Activated naive CD4-positive, alpha-beta T cell treated with anti-CD3 and anti-CD28 coated beads, Interleukin-2, amount 10 ng/mL, durations not matched to agents 7 days and 5 days (primary cell): Measurements from ENCODE around the gene EIF1AD.

Source experiments
- CTCF ChIA-PET: fragments of 350-600 bp; sonication (Branson Sonifier 250); formaldehyde crosslinking; loops from one replicate; lab custom pipeline; 2021; ENCODE audit warnings: antibody characterized with exemption; lab: Charles Lee
- DNase-seq: peaks from one replicate; pipeline ENCODE4 v3.0.0-alpha.2; 2020
- H3K27ac Mint-ChIP-seq: one replicate; pipeline ENCODE4 v1.8.0; 2021; ENCODE audit warnings: mild to moderate bottlenecking, moderate library complexity, mixed read lengths
- H3K27me3 Mint-ChIP-seq: one replicate; pipeline ENCODE4 v1.8.0; 2021; ENCODE audit warnings: mild to moderate bottlenecking, mixed read lengths
- H3K36me3 Mint-ChIP-seq: one replicate; pipeline ENCODE4 v1.8.0; 2021; ENCODE audit warnings: mixed read lengths
- H3K4me1 Mint-ChIP-seq: one replicate; pipeline ENCODE4 v1.8.0; 2021; ENCODE audit warnings: mixed read lengths
- H3K4me3 Mint-ChIP-seq: one replicate; pipeline ENCODE4 v1.8.0; 2021; ENCODE audit warnings: mild to moderate bottlenecking, moderate library complexity, mixed read lengths
- H3K9me3 Mint-ChIP-seq: one replicate; pipeline ENCODE4 v1.8.0; 2021; ENCODE audit warnings: mixed read lengths

EIF1AD gene

DNA sequence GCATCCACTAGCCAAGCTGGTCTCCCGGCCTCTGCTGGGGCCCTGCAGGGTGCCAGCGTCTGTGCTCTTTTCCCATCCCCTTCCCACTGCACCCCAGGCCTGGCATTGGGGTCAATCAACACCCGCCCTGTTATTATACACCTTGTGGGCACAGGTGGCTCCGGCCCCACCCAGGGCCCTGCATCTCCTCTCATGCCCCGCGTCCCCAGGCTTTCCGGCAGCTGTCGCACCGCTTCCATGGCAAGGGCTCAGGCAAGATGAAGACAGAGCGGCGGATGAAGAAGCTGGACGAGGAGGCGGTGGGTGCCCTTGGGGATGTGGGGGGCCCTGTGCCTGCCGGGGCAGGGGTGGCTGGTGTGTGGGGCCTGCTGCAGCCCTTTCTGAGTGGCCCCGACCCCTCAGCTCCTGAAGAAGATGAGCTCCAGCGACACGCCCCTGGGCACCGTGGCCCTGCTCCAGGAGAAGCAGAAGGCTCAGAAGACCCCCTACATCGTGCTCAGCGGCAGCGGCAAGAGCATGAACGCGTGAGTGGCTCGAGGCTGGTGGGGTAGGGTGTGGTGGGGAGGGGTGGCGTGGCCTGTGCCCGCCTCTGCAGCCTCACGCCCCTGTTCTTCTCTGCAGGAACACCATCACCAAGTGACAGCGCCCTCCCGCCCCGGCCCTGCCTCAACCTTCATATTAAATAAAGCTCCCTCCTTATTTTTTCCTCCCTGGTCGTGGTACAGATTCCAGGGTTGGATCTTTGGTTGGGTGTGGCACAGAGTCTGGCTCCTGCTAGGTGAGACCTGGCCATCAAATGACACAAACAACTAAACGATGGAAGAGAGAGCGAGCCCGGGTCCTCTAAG, 23.3 kb downstream of the EIF1AD start:
- Mint-ChIP-seq H3K9me3 (no peaks in the 10 kb centered on the region), H3K36me3 (peaks cover 31% of the 10 kb centered on the region), H3K27me3 (no peaks in the 10 kb centered on the region), H3K27ac (peak overlapping the region; percentile 24), H3K4me3 (no peak overlapping the region), H3K4me1 (peaks cover 2% of the 10 kb centered on the region)
- CTCF ChIA-PET: interaction anchor here (1.8 kb wide), 1 partner anchor 94 kb away, joined by 6 read pairs; no protein-coding TSS in a partner anchor
- DNase-seq: no peak

DNA sequence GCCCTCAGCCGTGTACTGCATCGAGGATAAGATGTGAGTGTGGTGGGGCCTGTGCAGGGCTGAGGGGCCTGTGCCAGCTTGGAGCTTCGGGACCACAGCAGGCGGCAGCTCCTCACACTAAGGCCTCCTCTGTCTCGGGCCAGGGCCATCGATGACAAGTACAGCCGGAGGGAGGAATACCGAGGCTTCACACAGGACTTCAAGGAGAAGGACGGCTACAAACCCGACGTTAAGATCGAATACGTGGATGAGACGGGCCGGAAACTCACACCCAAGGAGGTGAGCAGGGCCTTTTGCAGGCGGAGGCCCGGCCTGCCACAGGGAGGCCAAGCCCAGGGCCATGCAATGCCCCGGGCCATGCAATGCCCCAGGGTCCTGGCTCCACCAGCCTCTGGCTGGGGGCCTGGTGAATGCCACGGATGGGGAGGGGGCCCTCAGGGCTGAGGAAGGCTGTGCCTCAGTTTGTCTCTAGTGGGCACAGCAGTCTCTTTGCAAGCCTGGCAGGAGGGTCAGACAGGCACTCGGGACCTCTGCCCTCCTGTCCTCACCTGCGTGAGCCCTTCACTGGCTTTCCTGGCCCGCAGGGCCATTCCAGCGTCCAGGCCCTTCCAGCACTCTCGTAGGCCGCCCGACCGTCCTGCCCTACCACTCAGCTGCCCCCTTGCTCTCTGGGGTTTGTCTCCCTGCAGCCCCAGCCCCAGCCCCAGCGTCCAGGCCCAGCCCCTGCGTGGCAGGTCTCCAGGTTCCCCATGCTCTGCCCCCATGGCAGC, 24.2 kb downstream of the EIF1AD start:
- peaks cover 38% of the 10 kb centered on the region for H3K36me3 Mint-ChIP-seq
- no peak overlapping the region for H3K4me3 Mint-ChIP-seq
- H3K27me3 Mint-ChIP-seq: no peaks in the 10 kb centered on the region
- CTCF ChIA-PET: interaction anchor here (1.8 kb wide), 1 partner anchor 93 kb away, joined by 6 read pairs; no protein-coding TSS in a partner anchor
- no peaks in the 10 kb centered on the region for H3K9me3 Mint-ChIP-seq
- no peak for DNase-seq
- H3K27ac Mint-ChIP-seq: no peak overlapping the region
- H3K4me1 Mint-ChIP-seq: peaks cover 3% of the 10 kb centered on the region

DNA sequence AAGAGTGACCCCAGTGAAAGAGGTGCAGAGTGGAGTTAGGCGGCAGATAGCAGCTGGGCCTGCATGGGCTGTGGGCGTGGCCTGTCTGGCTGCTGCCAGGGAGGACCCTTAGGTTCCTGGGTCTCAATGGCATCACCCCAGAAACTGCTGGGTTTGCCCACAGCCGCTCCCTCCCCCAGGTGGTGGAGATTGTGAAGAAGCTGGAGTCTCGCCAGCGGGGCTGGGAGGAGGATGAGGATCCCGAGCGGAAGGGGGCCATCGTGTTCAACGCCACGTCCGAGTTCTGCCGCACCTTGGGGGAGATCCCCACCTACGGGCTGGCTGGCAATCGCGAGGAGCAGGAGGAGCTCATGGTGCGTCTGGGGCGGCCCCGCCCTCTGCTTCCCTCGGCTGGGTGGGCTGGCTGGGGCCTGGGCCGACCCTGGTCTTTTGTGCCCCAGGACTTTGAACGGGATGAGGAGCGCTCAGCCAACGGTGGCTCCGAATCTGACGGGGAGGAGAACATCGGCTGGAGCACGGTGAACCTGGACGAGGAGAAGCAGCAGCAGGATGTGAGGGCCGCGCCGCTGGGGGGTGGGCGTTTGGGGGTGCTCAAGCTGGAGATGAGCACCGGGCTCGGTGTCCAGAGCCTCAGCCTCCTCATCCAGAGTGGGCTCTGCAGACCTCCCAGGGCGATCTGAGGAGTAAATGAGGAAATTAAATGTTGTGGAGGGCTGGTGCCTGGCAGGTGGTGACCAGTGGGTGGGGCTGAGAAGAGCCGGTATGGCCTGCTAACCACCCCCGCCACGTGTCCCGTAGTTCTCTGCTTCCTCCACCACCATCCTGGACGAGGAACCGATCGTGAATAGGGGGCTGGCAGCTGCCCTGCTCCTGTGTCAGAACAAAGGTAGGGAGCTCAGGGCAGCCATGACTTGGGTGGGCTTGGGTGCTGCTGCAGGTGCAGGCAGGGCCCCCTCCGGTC, 25.5 kb downstream of the EIF1AD start:
- peaks cover 3% of the 10 kb centered on the region for H3K4me1 Mint-ChIP-seq
- DNase-seq: no peak
- no peak overlapping the region for H3K27ac Mint-ChIP-seq
- CTCF ChIA-PET: interaction anchor here (0.7 to 1.8 kb wide), 3 partner anchors 91 to 157 kb away, joined by 3 to 6 read pairs (median 4); no protein-coding TSS in a partner anchor
- peaks cover 46% of the 10 kb centered on the region for H3K36me3 Mint-ChIP-seq
- no peak overlapping the region for H3K4me3 Mint-ChIP-seq
- no peaks in the 10 kb centered on the region for H3K9me3 Mint-ChIP-seq
- no peaks in the 10 kb centered on the region for H3K27me3 Mint-ChIP-seq

DNA sequence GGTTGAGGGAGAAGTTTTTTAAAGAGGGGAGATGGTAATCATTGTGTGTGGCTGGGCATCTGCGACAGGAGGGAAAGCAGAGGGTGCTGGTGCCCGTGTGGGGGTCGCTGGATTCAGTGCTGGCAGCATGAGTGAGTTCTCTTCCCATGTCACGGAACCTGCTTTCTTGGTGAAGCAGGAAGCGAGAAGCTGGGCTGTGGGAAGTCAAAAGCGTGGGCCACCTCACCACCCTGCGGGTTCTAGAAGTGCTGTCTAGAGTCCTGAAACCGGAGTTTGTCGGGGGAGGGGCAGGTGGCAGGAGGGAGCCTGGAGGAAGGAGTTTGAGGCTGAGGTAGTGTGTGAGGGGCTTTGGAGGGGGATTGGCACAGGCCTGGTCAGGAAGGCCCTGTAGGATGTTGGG, 26.2 kb downstream of the EIF1AD start:
- Mint-ChIP-seq H3K4me3 (no peak overlapping the region), H3K4me1 (peaks cover 3% of the 10 kb centered on the region), H3K27me3 (no peaks in the 10 kb centered on the region), H3K9me3 (no peaks in the 10 kb centered on the region), H3K27ac (no peak overlapping the region), H3K36me3 (peaks cover 46% of the 10 kb centered on the region)
- CTCF ChIA-PET: interaction anchor here (0.7 to 1.1 kb wide), 2 partner anchors 90 to 156 kb away, joined by 3 to 4 read pairs; no protein-coding TSS in a partner anchor
- no peak for DNase-seq

DNA sequence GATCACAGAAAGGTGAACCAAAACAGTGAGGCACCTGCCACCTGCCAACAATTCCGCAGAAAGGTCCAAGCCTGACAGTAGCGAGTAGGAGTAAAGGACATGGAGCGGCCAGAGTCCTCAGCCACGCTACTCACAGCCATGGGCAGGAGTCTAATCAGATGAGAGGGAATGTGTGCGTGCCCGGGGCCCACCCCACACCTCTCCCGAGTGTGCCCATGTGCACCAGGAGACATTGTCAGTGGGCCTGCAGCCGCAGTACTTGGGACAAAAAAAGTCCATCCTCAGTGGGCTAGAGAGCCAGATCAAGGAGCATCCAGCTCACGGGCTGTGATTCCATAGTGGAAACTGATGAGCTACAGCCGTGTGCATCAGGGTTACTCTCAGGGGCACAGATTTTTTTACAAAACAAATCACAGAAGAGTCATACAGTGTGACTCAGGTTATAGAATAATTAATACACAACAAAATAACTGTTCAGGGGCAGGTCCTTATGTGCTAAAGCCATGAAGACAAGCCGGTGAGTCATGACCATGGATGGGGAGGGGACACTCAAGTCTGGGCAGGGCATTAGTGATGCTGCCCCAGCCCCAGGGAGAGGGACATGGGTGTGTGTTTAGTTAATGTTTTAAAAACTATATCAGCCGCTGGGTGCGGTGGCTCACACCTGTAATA, 28.4 kb downstream of the EIF1AD start:
- H3K36me3 Mint-ChIP-seq: peaks cover 51% of the 10 kb centered on the region
- H3K4me1 Mint-ChIP-seq: peaks cover 6% of the 10 kb centered on the region
- CTCF ChIA-PET: no interaction called here
- H3K27ac Mint-ChIP-seq: no peak overlapping the region
- H3K27me3 Mint-ChIP-seq: no peaks in the 10 kb centered on the region
- no peak for DNase-seq
- H3K9me3 Mint-ChIP-seq: no peaks in the 10 kb centered on the region
- H3K4me3 Mint-ChIP-seq: no peak overlapping the region

DNA sequence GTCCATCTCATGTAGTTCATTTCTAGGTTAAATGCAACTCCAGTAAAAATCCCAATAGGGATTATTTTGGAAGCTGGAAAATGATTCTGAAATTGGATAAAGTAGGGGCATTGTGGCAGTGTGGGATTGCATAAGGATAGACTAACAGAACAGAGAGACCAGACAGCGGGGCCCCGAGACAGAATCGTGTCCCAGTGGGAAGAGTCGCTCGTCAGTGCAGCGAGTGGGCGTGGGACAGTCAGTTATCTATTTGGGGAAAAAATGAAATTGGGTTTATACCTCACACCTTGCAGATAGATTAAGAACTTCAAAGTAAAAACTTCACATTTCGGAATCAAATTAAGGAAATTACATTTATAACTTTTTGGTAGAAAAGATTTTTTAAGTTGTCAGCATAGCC, 29.8 kb downstream of the EIF1AD start:
- Mint-ChIP-seq H3K27ac (no peak overlapping the region), H3K9me3 (no peaks in the 10 kb centered on the region), H3K4me3 (no peak overlapping the region), H3K27me3 (no peaks in the 10 kb centered on the region), H3K36me3 (peaks cover 52% of the 10 kb centered on the region), H3K4me1 (peaks cover 6% of the 10 kb centered on the region)
- DNase-seq: no peak
- CTCF ChIA-PET: interaction anchor here (1.7 kb wide), 1 partner anchor 74 kb away, joined by 3 read pairs; no protein-coding TSS in a partner anchor

DNA sequence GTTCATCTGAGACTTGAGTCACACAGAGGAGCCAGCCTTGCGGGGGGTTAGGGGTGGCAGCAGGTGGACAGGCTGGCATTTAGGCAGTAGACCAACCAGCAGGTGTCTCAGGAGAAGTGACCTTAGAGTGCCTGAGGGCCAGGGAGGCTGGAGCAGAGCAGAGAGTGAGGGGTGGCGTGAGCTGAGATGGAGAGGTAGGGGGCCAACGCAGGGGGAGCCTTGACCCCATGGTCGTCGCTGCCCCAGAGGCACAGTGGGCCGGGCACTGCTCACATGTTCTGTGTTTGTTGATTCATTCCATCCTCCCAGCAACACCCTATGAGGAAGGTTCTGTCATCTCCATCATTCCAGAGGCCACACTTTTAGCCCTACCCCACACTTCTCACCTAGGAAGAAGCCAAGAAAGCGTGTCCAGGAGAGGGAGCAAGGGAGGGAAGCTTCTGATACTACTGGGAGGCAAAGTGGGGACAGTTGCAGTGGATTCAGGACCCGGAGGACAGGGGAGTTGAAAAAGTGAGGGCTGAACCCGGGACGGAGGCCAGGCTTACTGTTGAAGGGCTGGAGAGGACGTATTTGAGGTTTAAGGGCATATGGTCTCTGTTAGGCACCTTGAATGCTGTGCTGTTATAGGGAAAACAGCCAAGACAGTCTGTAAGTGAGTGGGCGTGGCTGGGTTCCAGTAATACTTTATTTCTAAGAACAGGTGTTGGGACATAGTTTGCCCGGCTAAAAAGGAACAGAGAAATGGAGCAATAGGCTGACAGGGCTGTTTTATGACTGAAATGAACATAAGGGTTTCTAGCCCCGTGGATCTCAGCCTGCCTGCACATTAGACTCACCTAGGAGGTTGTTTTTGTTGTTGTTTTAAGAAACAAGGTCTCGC, 33.1 kb downstream of the EIF1AD start:
- no peaks in the 10 kb centered on the region for H3K27me3 Mint-ChIP-seq
- CTCF ChIA-PET: no interaction called here
- no peak for DNase-seq
- H3K36me3 Mint-ChIP-seq: peaks cover 64% of the 10 kb centered on the region
- H3K4me1 Mint-ChIP-seq: peaks cover 13% of the 10 kb centered on the region
- H3K4me3 Mint-ChIP-seq: no peak overlapping the region
- no peak overlapping the region for H3K27ac Mint-ChIP-seq
- H3K9me3 Mint-ChIP-seq: no peaks in the 10 kb centered on the region

DNA sequence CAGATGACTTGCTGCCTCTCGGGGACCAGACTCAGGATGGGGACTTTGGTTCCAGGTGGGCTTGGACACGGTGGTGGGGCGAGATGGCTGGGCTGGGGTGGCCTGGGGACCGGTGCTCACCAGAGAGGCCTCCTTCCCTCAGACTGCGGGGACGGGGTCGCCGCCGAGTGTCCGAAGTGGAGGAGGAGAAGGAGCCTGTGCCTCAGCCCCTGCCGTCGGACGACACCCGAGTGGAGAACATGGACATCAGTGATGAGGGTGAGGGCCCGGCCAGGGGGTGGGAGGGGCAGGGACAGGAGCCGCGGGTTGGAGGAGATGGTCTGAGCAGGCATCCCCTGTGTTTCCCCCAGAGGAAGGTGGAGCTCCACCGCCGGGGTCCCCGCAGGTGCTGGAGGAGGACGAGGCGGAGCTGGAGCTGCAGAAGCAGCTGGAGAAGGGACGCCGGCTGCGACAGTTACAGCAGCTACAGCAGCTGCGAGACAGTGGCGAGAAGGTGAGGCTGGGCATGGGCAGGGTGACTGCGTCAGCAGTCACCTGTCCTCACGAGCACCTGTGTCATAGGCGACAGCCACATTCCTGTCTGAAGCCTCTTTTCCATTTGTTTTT, 34.5 kb downstream of the EIF1AD start:
- Mint-ChIP-seq H3K36me3 (peaks cover 64% of the 10 kb centered on the region), H3K27ac (no peak overlapping the region), H3K4me1 (peaks cover 23% of the 10 kb centered on the region), H3K4me3 (no peak overlapping the region), H3K27me3 (no peaks in the 10 kb centered on the region), H3K9me3 (no peaks in the 10 kb centered on the region)
- no peak for DNase-seq
- CTCF ChIA-PET: no interaction called here

DNA sequence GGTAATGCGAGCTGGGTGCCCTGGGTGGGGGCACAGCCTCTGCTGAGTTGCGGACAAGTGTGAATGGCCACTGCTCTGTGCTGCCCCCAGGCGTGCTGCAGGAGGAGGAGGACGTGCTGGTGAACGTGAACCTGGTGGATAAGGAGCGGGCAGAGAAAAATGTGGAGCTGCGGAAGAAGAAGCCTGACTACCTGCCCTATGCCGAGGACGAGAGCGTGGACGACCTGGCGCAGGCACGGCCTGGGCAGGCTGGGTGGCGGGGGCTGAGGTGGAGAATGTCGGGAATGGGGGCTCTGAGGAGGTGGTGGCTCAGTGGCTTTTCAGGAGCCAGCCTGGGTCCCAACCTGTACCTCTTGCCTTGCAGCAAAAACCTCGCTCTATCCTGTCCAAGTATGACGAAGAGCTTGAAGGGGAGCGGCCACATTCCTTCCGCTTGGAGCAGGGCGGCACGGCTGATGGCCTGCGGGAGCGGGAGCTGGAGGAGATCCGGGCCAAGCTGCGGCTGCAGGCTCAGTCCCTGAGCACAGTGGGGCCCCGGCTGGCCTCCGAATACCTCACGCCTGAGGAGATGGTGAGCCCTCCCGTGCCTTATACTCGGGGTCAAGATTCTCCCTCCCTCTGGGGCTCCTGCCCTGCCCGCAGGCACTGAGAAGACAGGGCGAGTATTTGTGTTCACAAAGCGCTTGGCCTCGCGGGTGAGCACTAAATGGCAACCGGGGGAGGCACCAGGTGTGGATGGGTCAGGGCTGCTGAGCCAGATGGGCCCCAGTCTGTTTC, 35.8 kb downstream of the EIF1AD start:
- Mint-ChIP-seq H3K36me3 (peaks cover 63% of the 10 kb centered on the region), H3K27me3 (no peaks in the 10 kb centered on the region), H3K9me3 (no peaks in the 10 kb centered on the region), H3K4me3 (no peak overlapping the region), H3K4me1 (peaks cover 31% of the 10 kb centered on the region), H3K27ac (peak overlapping the region; percentile 6)
- DNase-seq: no peak
- CTCF ChIA-PET: interaction anchor here (2.1 kb wide), 1 partner anchor 77 kb away, joined by 7 read pairs; the partner anchor contains the start of gene FIBP

DNA sequence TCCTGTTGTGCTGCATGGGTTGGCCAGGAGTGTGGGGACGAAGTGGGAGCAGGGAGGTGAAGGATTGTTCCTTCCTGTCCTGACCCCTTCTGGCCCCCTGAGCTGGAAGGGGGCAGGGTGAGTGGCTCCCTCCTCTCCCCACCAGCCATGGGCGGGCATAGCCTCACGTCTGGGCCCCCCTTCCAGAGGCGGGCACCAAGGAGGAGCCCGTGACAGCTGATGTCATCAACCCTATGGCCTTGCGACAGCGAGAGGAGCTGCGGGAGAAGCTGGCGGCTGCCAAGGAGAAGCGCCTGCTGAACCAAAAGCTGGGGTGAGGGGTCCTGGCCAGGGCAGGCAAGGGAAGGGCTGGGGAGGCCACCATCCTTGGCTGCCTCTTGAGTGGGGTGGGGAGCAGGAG, 37.1 kb downstream of the EIF1AD start:
- Mint-ChIP-seq H3K27ac (no peak overlapping the region), H3K36me3 (peaks cover 57% of the 10 kb centered on the region), H3K4me1 (peaks cover 37% of the 10 kb centered on the region), H3K4me3 (no peak overlapping the region), H3K9me3 (no peaks in the 10 kb centered on the region), H3K27me3 (no peaks in the 10 kb centered on the region)
- no peak for DNase-seq
- CTCF ChIA-PET: interaction anchor here (2.1 kb wide), 1 partner anchor 76 kb away, joined by 7 read pairs; the partner anchor contains the start of gene FIBP

DNA sequence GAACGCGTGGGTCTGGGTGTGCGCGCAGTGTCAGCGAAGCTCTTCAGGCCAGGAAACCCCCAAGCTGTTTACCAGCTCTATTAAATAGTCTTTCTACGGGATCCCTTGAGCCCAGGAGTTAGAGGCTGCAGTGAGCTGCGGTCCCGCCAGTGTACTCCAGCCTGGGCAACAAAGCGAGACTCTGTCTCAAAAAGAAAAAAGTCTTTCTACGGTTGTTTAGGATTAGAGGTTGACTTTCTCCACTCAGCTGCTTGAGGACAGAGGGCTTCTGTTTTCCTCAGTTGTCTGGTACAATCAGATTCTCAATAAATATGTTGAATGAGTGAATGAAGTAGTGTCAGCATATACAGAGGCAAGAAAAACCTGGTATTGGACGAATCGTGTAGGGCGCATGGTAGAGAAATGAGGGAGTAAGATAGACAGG, 39.8 kb downstream of the EIF1AD start:
- Mint-ChIP-seq H3K36me3 (peaks cover 41% of the 10 kb centered on the region), H3K9me3 (no peaks in the 10 kb centered on the region)

More for the DNA sequence above, 39.8 kb downstream of the EIF1AD start:
- Mint-ChIP-seq H3K4me1 (peaks cover 52% of the 10 kb centered on the region), H3K4me3 (peak overlapping the region; percentile 98), H3K27me3 (no peaks in the 10 kb centered on the region), H3K27ac (peak overlapping the region; percentile 98)
- DNase-seq: no peak
- CTCF ChIA-PET: interaction anchor here (0.7 kb wide), 1 partner anchor 76 kb away, joined by 4 read pairs; no protein-coding TSS in a partner anchor
